ENCODE data around the gene CWC27.
"Not testable (repeated sequence)": the region's sequence is repeated elsewhere in the genome, so short reads cannot be mapped to it uniquely, and the experiment has no call there.

CWC27 gene

DNA sequence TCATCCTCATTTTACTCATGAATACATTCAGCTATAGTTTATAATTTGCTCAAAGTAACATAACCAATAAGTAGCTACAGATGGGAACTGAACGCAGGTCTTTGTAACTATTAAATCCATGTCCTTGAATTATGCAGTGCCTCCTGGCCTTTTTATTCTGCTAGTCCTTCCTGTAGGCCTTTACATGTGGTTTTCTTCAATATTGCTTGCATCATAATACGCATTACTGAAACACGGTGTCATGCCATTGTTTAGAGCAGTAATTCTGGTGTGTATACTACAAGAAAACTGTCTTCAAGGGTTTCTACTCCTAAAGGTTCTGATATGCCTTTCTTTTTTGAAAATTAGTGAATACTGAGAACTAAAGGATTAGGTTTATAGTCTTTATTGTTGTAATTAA lies 20.7 kb downstream of the CWC27 start:
- DNase-seq, result no peak

- no peak for DNase-seq
Observed at GRCh38 chr5:64790210-64790609, 21.5 kb downstream of the CWC27 start.

DNA sequence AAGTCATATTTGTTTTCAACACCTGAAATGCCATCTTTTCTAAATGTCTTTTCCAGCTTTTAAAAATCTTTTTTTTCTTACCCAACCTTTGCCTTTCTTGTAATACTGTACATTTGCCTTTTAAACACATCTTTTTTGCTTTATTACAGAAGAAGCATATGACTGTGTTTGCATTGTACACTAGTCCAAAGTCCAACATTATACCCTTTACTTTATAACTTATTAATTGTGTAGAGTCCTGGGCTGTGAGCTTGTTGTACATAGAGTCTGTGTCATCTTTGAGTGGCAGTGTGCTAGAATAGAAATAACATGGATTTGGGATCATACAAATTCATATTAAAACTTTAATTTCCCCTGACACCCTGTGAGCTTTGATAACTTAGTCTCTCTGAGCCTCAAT lies 23.7 kb downstream of the CWC27 start:
- no peak for DNase-seq

- no peak for DNase-seq
Observed at GRCh38 chr5:64794053-64794770, 25.5 kb downstream of the CWC27 start.

DNA sequence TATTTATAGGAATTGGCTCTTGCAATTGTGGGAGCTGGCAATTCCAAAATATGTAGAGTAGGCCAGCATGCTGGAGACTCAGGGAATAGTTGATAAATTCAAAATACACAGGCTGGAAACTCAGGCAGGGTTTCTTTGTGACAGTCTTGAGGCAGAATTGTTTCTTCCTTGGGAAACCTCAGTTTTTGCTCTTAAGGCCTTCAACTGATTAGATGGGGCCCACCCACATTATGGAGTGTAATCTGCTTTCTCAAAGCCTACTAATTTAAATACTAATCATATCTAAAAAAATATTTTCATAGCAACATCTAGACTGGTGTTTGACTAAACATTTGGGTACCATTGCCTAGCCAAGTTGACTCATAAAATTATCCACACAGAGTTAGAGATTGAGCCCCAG lies 27.6 kb downstream of the CWC27 start:
- no peak for DNase-seq

DNA sequence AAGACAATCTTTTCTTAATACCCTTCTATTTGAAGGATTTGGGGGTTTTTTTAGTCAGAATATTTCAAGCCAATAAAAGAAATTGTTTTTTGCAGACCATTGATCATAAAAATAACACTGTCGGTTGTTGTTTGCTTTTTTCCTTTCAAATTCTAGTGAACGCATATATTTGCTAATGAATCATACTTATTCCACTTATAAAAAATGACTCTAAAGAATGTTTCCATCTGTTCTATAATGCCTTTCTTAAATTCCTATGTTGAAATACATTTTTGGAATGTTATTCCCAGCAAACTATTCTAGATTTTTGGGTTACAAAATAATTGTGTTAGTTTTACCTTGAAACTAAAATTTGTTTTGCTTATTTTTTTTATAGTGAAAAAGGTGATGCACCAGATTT lies 32.2 kb downstream of the CWC27 start:
- no peak for DNase-seq

DNA sequence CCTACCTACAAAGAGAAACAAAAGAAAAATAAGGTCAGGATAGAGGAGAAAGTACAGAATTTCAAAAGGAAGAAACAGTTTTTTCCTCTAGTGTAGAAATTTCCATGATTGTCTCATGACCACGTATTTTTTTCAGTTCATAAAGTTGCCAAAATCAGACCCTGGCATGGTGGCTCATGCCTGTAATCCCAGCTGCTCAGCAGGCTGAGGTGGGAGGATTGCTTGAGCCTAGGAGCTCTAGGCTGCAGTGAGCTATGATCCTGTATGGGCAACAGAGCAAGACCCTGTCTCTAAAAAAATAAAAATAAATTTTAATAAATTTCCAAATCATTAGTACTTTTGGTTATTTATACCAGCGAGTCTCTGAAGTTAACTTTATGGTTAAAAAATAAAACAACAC lies 37.8 kb downstream of the CWC27 start:
- DNase-seq, result no peak

DNA sequence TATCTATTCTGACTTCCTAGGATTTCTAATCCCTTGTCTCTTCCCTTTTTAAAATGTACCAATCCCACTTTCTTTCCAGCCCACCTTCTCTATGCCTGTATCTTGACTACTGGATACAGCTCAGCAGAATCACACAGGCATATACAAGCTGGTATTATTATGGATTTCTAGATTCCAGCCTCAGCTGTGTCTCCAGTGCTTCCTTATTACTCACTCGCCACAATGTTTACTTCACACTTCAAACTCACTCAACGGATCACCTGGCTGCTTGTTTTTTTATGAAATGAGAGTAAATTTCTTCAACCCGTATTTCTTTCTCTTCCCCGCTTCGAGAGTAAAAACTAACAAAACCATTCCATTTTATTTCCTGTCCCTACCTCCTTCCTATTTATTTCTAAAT lies 38.8 kb downstream of the CWC27 start:
- no peak for DNase-seq

DNA sequence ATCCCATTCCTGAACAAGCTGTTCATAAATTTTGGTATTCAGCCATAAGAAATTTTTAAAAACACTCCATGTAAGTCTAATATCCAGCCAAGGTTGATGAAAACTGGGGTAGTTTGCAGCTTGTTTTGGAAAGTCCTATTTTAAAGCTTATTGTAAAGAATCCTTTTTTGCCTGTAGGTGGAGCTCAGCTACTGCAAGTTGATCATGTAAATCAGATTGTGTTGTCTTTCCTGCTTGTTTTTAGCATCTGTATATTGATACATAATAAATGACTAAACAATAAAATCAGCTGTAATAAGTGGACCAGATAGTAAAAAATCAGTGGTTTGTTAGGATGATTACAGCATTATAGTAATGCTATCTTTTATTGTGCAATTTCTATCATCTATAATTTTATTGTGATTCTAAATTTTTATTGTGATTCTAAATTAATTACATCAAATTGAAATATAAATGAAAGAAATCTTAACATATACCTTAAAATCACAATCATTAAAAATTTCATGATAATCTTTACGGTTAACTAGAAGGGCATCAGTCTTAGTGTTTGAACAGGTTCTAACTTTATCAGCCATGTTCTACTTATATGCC lies 42.4 kb downstream of the CWC27 start:
- DNase-seq, result no peak

DNA sequence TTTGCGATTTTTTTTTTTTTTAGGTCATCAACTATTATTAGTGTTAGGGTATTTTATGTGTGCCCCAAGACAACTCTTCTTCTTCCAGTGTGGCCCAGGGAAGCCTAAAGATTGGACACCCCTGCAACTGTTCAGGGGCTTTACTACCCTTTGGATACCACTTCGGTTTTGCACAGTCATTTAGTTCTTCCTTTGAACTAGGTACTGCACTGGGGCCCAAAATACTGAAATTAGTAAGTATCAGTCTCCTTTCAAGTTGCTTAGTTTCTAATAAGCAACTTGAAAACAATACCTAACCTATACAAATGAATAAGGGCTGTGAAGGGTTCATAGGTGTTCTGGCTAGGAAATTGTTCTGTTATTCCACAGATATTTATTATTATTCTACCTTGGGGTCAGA lies 45.3 kb downstream of the CWC27 start:
- no peak for DNase-seq

GRCh38 chr5:64818245-64818644 lies 49.5 kb downstream of the CWC27 start:
- DNase-seq, result no peak

GRCh38 chr5:64819345-64819744 lies 50.6 kb downstream of the CWC27 start:
- not testable (repeated sequence) for DNase-seq

DNA sequence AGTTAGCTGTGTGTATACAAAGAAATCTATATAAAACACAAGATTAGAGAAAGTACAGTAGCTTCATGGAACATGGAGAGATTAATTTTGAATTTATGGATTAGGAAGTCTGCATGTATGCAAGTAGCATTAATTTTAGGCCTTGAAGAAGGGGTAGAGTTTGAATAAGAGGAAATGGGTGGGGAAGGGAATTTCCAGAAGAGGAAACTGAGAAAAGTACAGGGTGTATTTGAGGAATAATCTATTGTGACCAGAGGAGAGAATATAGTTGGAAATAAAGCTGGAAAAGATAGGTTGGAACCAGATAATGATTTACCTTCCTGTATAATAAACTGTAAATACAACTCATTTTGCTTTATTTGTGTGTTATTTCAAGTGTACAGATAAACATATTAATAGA lies 53.6 kb downstream of the CWC27 start:
- no peak for DNase-seq

GRCh38 chr5:64826541-64826940 lies 57.8 kb downstream of the CWC27 start:
- DNase-seq, result no peak

DNA sequence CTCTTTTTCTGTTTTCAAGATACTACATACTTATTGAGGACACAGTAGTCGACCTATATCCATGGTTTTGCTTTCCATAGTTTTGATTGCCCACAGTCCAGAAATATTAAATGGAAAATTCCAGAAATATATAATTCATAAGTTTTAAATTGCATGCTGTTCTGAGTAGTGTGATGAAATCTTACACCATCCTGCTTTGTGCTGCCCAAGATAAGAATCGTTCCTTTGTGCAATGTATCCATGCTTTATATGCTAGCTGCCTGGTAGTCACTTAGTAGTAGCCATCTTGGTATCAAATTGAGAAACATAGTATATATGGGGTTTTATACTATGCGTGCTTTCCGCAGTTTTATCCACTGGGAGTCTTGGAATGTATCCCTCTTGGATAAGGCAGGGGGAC lies 59.0 kb downstream of the CWC27 start:
- no peak for DNase-seq

DNA sequence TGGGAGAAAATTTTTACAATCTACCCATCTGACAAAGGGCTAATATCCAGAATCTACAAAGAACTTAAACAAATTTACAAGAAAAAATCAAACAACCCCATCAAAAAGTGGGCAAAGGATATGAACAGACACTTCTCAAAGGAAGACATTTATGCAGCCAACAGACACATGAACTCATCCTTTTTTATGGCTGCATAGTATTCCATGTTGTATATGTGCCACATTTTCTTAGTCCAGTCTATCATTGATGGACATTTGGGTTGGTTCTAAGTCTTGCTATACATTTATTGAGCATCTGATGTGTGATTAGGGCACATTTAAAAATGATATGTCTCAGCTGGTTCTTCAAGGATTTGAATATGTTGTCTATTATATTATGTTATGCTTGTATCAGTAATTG lies 61.9 kb downstream of the CWC27 start:
- not testable (repeated sequence) for DNase-seq

DNA sequence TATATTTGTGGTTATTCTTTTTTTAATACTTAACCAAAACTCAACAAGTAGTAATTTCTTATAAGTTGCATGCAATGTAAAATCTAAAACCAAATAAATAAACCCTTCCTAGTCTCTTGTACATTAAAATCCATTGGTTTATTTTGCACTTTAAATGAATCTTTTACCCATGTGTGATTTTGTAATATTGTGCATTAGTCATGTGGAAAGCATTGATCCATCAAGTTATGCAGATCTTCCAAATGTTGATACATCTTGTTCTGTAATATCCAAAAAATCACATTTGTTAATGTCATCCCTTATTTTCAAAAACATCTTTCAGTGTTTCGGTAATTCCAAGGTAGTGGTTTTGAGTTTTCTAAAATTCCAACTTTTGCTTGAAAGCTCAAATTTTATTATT lies 63.3 kb downstream of the CWC27 start:
- no peak for DNase-seq

DNA sequence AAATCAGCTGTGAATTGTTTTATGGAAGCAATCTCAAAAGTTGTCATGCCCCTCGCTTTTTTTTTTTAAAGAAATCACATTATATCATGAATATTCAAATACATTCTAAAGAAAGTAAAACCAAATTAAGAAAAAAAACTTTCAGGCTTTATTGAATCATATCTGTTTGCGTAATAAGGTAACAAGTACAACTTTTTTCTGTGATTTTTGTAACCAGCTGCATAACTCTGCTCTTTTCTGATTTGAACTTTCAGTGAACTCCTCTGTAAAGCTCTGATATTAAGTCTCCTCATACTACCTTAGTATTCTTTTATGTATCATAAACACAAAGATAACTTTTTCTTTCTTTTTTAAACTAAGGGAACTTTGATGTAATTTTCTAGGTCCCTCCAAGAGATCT lies 65.3 kb downstream of the CWC27 start:
- no peak for DNase-seq

DNA sequence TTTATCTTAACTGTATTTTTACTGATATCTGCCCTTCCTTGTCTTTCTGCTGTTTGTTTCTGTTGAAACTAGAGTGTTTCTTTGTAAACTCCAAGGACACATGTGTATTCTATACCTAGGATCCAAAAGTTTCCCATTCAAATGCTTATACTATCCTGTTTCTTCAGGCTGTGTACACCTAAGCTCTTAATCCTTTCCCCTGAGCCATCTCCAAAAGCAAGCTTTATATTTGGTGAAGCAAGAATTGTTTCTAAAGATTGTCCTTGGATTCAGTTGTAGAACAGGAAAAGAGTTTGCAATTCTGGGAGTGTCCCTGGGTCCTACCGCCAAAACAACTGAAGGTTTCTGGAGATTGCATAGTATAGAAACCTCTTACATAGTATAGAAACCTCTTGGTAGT lies 65.9 kb downstream of the CWC27 start:
- DNase-seq, result no peak

- no peak for DNase-seq
Observed at GRCh38 chr5:64835266-64835665, 66.5 kb downstream of the CWC27 start.

DNA sequence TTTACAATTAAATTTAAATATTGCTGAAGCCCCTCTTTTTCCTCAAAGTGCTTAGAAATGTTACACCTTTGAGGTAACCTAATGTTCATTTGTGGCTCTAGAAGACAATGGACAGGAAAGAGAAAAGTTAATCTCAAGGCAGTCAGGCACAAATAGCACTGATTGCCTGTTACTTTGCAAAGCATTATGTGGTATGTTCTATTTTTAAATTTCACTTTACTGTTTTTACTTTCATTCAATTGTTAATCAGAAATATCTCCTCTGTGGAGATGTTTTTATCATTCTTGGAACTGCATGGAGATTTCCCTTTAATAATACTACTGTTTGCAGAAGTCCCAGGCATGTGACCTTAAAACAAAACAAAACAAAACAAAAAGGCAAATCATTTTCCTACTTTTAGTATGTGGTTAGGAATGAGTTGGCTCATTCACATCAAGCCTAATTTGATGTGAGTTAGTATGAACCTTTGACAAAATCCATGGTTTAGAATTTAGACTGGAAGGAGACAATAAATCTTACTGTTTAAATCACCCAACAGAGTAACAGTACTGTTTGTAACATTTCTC lies 67.5 kb downstream of the CWC27 start:
- no peak for DNase-seq

DNA sequence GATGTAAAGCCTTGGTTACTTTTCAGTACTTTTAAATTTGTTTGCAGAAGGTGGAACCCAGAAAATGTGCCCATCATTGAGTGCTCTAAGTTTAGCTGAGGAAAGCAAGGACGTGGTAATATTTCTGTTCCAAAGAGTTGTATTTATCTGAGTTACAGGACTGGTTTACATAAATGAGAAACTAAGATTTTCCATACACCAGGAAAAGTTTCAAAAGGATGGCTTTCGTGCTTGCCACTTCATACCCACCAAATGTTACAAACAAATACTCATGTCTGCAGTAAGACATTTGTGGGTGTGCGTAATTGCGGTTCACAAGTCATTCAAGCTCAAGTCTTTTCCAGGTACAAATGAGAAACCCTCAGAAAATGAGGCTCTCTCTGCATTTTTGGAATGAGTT lies 68.1 kb downstream of the CWC27 start:
- DNase-seq, result no peak

DNA sequence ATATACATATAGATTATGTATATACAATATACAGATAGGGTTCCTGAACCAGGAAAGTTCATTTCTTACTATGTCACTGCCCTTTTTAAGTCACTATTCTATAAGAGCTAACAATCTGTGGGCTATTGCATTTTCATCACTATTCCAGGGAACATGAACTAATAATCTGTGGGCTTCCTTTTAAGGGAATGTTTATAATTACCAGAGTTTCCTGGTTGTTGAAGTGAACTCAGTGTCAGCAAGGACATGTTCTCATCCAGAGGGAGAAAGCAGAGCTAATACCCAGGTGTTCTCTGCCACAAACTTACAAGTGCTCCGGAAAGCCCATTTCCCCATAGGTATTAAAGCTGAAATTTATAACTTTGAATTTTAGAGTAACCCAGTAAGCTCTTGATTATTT lies 69.6 kb downstream of the CWC27 start:
- no peak for DNase-seq

DNA sequence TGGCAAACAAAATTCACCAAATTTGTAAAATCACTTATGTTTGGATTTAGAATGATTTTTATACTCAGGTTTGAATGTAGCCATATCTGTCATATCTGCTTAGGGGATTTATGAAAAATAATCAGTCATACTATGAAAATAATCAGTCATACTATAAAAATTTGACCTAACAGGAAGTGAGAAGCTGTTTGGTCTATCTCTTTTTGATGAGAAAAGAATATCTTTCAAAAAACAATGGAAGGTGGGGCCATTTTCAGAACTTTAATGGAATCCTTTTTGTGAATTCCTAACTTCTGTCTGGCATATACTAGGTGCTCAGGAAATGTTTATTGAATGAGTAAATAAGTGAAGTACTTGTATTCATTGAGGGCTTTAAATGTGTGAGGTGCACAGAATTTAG lies 70.1 kb downstream of the CWC27 start:
- no peak for DNase-seq

GRCh38 chr5:64839936-64840335 lies 71.2 kb downstream of the CWC27 start:
- no peak for DNase-seq

All from NCI-H774 (cell line).